Endothelial cell of umbilical vein (primary cell): Measurements from ENCODE around the gene PCNX4. TPM values are rescaled to one million over a fixed set of nuclear protein-coding genes. Genes with fewer than 3 reads are reported as not detected.

Experiments
- BruUV-seq: library from RNA; stranded (reverse); fragments of 400-500 nt; replicated peaks from 2 replicates; lab custom pipeline; 2021; lab: Mats Ljungman, UMichigan
- CTCF ChIA-PET: fragments of 300-600, 350-600 bp; sonication (Branson Sonifier 250); formaldehyde crosslinking; loops from one replicate; lab custom pipeline; 2021; ENCODE audit warnings: antibody characterized with exemption, inconsistent platforms; lab: Charles Lee
- POLR2A ChIA-PET: fragments of 300-600, 350-600 bp; sonication (Branson Sonifier 250); formaldehyde crosslinking; loops from one replicate; lab custom pipeline; 2021; ENCODE audit warnings: antibody characterized with exemption, inconsistent platforms; lab: Charles Lee
- DNase-seq: peaks from one replicate; pipeline ENCODE4 v3.0.0-alpha.2; 2011; ENCODE audit warnings: low read depth, low spot score
- FAIRE-seq: peaks from 2 replicates; lab custom pipeline; 2011; peaks lifted over from hg19 to GRCh38; lab: Jason Lieb, UNC
- H2AFZ ChIP-seq: 2 replicates; pipeline ENCODE4 v1.6.0; 2012; ENCODE audit warnings: low read depth, low read length, control low read depth, inconsistent platforms
- H3K27ac ChIP-seq: 2 replicates; pipeline ENCODE4 v1.5.1; 2011; ENCODE audit warnings: low read depth, mild to moderate bottlenecking, control low read depth, low read length, moderate library complexity; ENCODE audit not compliant: insufficient read depth
- H3K27me3 ChIP-seq, 2 experiments: 2 replicates each; pipeline versions ENCODE4 v1.6.0 to v1.6.1; 2011; ENCODE audit warnings: low read length in 2 of 2, mixed read lengths in 1 of 2; ENCODE audit not compliant: control insufficient read depth in 2 of 2, insufficient read depth in 2 of 2
- H3K36me3 ChIP-seq, 2 experiments: 2 replicates in 1 of 2; 3 replicates in 1 of 2; pipeline ENCODE4 v1.5.1; 2011; ENCODE audit warnings: low read length in 2 of 2, mild to moderate bottlenecking in 1 of 2, moderate library complexity in 1 of 2; ENCODE audit not compliant: control insufficient read depth in 2 of 2, insufficient read depth in 2 of 2; ENCODE audit errors: extremely low read depth in 1 of 2
- H3K4me1 ChIP-seq: 3 replicates; pipeline ENCODE4 v1.5.1; 2011; ENCODE audit warnings: mild to moderate bottlenecking, low read length; ENCODE audit not compliant: control insufficient read depth, insufficient read depth; ENCODE audit errors: extremely low read depth
- H3K4me2 ChIP-seq: 2 replicates; pipeline ENCODE4 v1.6.1; 2011; ENCODE audit warnings: low read length, control low read depth, mixed read lengths; ENCODE audit not compliant: insufficient read depth
- H3K4me3 ChIP-seq, 3 experiments: fragments of 200-600 bp in 1 of 3; sonication (generic), shearing (Covaris generic) in 1 of 3; replicated peaks in 1 of 3; 2 replicates each; pipeline ENCODE4 v1.5.1; 2011 to 2016; ENCODE audit warnings: control low read depth in 3 of 3, low read length in 3 of 3, mild to moderate bottlenecking in 2 of 3, inconsistent platforms in 1 of 3, low read depth in 1 of 3, moderate library complexity in 1 of 3; ENCODE audit not compliant: insufficient read depth in 1 of 3
- H3K79me2 ChIP-seq: 2 replicates; pipeline ENCODE4 v1.6.0; 2012; ENCODE audit warnings: low read length, inconsistent platforms; ENCODE audit not compliant: control insufficient read depth, insufficient read depth
- H3K9ac ChIP-seq: replicated peaks from 2 replicates; pipeline ENCODE3; 2011; ENCODE audit warnings: low read length, control low read depth; ENCODE audit not compliant: insufficient read depth; ENCODE audit errors: extremely low read depth
- H3K9me1 ChIP-seq: replicated peaks from 3 replicates; pipeline ENCODE4 v1.6.0; 2011; ENCODE audit warnings: mild to moderate bottlenecking, low read length; ENCODE audit not compliant: control insufficient read depth, insufficient read depth; ENCODE audit errors: extremely low read depth
- H3K9me3 ChIP-seq: replicated peaks from 2 replicates; pipeline ENCODE4 v1.5.1; 2012; ENCODE audit warnings: low read length, inconsistent platforms; ENCODE audit not compliant: control insufficient read depth, insufficient read depth
- H4K20me1 ChIP-seq: replicated peaks from 2 replicates; pipeline ENCODE3; 2011; ENCODE audit warnings: mild to moderate bottlenecking, low read length; ENCODE audit not compliant: control insufficient read depth, insufficient read depth; ENCODE audit errors: extremely low read depth
- FOS ChIP-seq: IDR thresholded peaks from 2 replicates; pipeline ENCODE4 v1.6.1; 2011; ENCODE audit warnings: mild to moderate bottlenecking, low read length, moderate library complexity, borderline replicate concordance; ENCODE audit not compliant: insufficient read depth
- GATA2 ChIP-seq: IDR thresholded peaks from 2 replicates; pipeline ENCODE4 v1.7.0; 2011; ENCODE audit warnings: low read depth, mild to moderate bottlenecking, moderate library complexity, mixed read lengths, low read length; ENCODE audit not compliant: insufficient read length, insufficient read depth
- JUN ChIP-seq: IDR thresholded peaks from 2 replicates; pipeline ENCODE4 v1.6.1; 2011; ENCODE audit warnings: borderline replicate concordance, low read depth; ENCODE audit not compliant: insufficient read length, insufficient read depth
- MYC ChIP-seq: IDR thresholded peaks from one replicate; pipeline ENCODE4 v1.6.1; 2011; ENCODE audit warnings: mild to moderate bottlenecking, low read depth, low read length
- POLR2A ChIP-seq: IDR thresholded peaks from 2 replicates; pipeline ENCODE4 v1.6.1; 2012; ENCODE audit warnings: low read depth, mild to moderate bottlenecking, control low read depth, low read length
- POLR2AphosphoS5 ChIP-seq: IDR thresholded peaks from 2 replicates; pipeline ENCODE4 v1.6.1; 2012; ENCODE audit warnings: low read depth, mild to moderate bottlenecking, control low read depth, low read length, moderate library complexity; ENCODE audit not compliant: insufficient read depth
- dilution Hi-C: fragments of 300-500 bp; cut with MboI; formaldehyde crosslinking; loops from one replicate; pipeline ENCODE4 v1.15.0; 2019; ENCODE audit warnings: low sequenced_read_pairs; ENCODE audit not compliant: extremely low pct_ligation_motif_present
- intact Hi-C: fragments of 100-400 bp; cut with micrococcal nuclease; formaldehyde crosslinking; loops from one replicate; pipeline ENCODE4 v1.10.0; 2022
- polyA plus RNA-seq, 4 experiments: library from polyadenylated mRNA; depleted of rRNA in 3 of 4; stranded (reverse) in 3 of 4; unstranded in 1 of 4; fragments of >200 nt; gene quantifications; 2 replicates each; pipeline versions ENCODE4 v1.2.1 to v1.2.3, GENCODE V29; 2011 to 2012; ENCODE audit warnings: missing spikeins in 1 of 4
- total RNA-seq: library from RNA; stranded (reverse); gene quantifications from 2 replicates; pipeline ENCODE4 v1.2.3, GENCODE V29; 2021
- TF ChIP-seq, protein P1 (sequence below), 2 donors: IDR thresholded peaks; 1 replicate in 1 of 2; 2 replicates in 1 of 2; pipeline ENCODE4 v1.5.1; 2011; ENCODE audit warnings: low read length in 2 of 2, mild to moderate bottlenecking in 2 of 2, moderate library complexity in 2 of 2, control low read depth in 1 of 2, inconsistent platforms in 1 of 2, low read depth in 1 of 2; ENCODE audit not compliant: insufficient read depth in 1 of 2; ENCODE audit errors: extremely low read depth in 1 of 2

Gene PCNX4
- total and polyA plus RNA-seq, 2 donors (not counting 3 experiments of a cell fraction or from before 2014, with no cell fraction given), result 35.5 to 51.6 TPM

- intact Hi-C loops, result loop anchor here (1.0 to 5.0 kb wide), 5 partner anchors 19 to 552 kb away; partner anchors contain the start of gene DHRS7
- Histone ChIP-seq H3K4me1 (no peaks in the 10 kb centered on the region), H3K9me1 (no peaks in the 10 kb centered on the region), H3K36me3 (no peaks in the 10 kb centered on the region), H3K9me3 (no peaks in the 10 kb centered on the region), H3K9ac (no peak overlapping the region), H2AFZ (peak overlapping the region; percentile 65), H4K20me1 (no peaks in the 10 kb centered on the region), H3K4me2 (peak overlapping the region; percentile 92), H3K79me2 (no peaks in the 10 kb centered on the region), H3K27ac (no peak overlapping the region), H3K27me3 (peaks cover 0 to 8% of the 10 kb centered on the region in 2 experiments), H3K4me3 (peak overlapping the region; percentile 15 to 67 (median 22))
- FAIRE-seq (peak; percentile 88), DNase-seq (peak; percentile 74)
- CTCF ChIA-PET, result interaction anchor here (0.6 to 9.0 kb wide), 41 partner anchors 9 to 677 kb away, joined by 3 to 324 read pairs (median 4); partner anchors contain the start of genes CCDC175, DHRS7 and PCNX4
- no TSS peak for BruUV-seq
- dilution Hi-C loops, result no loop called here
- TF ChIP-seq, protein P1, sequence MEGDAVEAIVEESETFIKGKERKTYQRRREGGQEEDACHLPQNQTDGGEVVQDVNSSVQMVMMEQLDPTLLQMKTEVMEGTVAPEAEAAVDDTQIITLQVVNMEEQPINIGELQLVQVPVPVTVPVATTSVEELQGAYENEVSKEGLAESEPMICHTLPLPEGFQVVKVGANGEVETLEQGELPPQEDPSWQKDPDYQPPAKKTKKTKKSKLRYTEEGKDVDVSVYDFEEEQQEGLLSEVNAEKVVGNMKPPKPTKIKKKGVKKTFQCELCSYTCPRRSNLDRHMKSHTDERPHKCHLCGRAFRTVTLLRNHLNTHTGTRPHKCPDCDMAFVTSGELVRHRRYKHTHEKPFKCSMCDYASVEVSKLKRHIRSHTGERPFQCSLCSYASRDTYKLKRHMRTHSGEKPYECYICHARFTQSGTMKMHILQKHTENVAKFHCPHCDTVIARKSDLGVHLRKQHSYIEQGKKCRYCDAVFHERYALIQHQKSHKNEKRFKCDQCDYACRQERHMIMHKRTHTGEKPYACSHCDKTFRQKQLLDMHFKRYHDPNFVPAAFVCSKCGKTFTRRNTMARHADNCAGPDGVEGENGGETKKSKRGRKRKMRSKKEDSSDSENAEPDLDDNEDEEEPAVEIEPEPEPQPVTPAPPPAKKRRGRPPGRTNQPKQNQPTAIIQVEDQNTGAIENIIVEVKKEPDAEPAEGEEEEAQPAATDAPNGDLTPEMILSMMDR (IDR thresholded peaks at IDR 0.05; ENCODE audit: extremely low read depth in 1 of 2, insufficient read depth in 1 of 2, low read depth in 1 of 2, low read length in 2 of 2), result peak; percentile 34 to 45
- TF ChIP-seq MYC, result no peak
- TF ChIP-seq GATA2, result no peak
- TF ChIP-seq POLR2AphosphoS5, result no peak
- no peak for TF ChIP-seq FOS
- no peak for TF ChIP-seq POLR2A
- TF ChIP-seq JUN, result no peak
- POLR2A ChIA-PET, result no interaction called here
Observed at GRCh38 chr14:60184146-60184904, 92.6 kb downstream of the PCNX4 start.
